Measurements from ENCODE around the gene GPBP1L1.
"Not testable (repeated sequence)": the region's sequence is repeated elsewhere in the genome, so short reads cannot be mapped to it uniquely, and the experiment has no call there.

The GPBP1L1 gene

GRCh38 chr1:45640293-45640692 lies 46.0 kb downstream of the GPBP1L1 start:
- no peak for DNase-seq (ENCODE audit: low spot score)

GRCh38 chr1:45635211-45635610 lies 51.1 kb downstream of the GPBP1L1 start:
- no peak for DNase-seq (ENCODE audit: low spot score)

GRCh38 chr1:45630429-45630828 lies 55.9 kb downstream of the GPBP1L1 start:
- no peak for DNase-seq (ENCODE audit: low spot score)

- DNase-seq (ENCODE audit: low spot score): no peak
These were observed 57.3 kb downstream of the GPBP1L1 start for GRCh38 chr1:45629035-45629434.

- DNase-seq (ENCODE audit: low spot score): no peak
These were observed 62.4 kb downstream of the GPBP1L1 start, which contains the start of gene CCDC17 for GRCh38 chr1:45623972-45624371. Gene CCDC17 (minus strand): TSS chr1:45624054. CDS start chr1:45623909, 145 bp downstream.

- DNase-seq (ENCODE audit: low spot score): no peak
These were observed 63.6 kb downstream of the GPBP1L1 start for GRCh38 chr1:45622524-45623394.

GRCh38 chr1:45621895-45622523 lies 64.3 kb downstream of the GPBP1L1 start:
- no peak for DNase-seq (ENCODE audit: low spot score)

GRCh38 chr1:45621501-45621836 lies 64.9 kb downstream of the GPBP1L1 start:
- DNase-seq (ENCODE audit: low spot score): no peak

- no peak for DNase-seq (ENCODE audit: low spot score)
These were observed 65.5 kb downstream of the GPBP1L1 start for GRCh38 chr1:45620588-45621500.

- DNase-seq (ENCODE audit: low spot score): no peak
These were observed 67.0 kb downstream of the GPBP1L1 start for GRCh38 chr1:45619149-45619921.

GRCh38 chr1:45617618-45618017 lies 68.7 kb downstream of the GPBP1L1 start:
- DNase-seq (ENCODE audit: low spot score): no peak

GRCh38 chr1:45615885-45616284 lies 70.4 kb downstream of the GPBP1L1 start:
- no peak for DNase-seq (ENCODE audit: low spot score)

- DNase-seq (ENCODE audit: low spot score): no peak
These were observed 73.3 kb downstream of the GPBP1L1 start for GRCh38 chr1:45612941-45613579.

GRCh38 chr1:45610589-45611226 lies 75.6 kb downstream of the GPBP1L1 start:
- DNase-seq (ENCODE audit: low spot score): no peak

GRCh38 chr1:45608175-45609156 lies 77.9 kb downstream of the GPBP1L1 start:
- no peak for DNase-seq (ENCODE audit: low spot score)

- DNase-seq (ENCODE audit: low spot score): no peak
These were observed 78.8 kb downstream of the GPBP1L1 start for GRCh38 chr1:45607404-45608074.

- no peak for DNase-seq (ENCODE audit: low spot score)
These were observed 82.1 kb downstream of the GPBP1L1 start for GRCh38 chr1:45604239-45604638.

- DNase-seq (ENCODE audit: low spot score): not testable (repeated sequence)
These were observed 89.6 kb downstream of the GPBP1L1 start for GRCh38 chr1:45596765-45597164.

GRCh38 chr1:45594412-45594811 lies 91.9 kb downstream of the GPBP1L1 start:
- DNase-seq (ENCODE audit: low spot score): no peak

Data from HuH-7.5 (cell line).